Uterus (tissue), 4 donors: ENCODE results near the gene PRDM11. TPM values are rescaled to one million over a fixed set of nuclear protein-coding genes. Genes with fewer than 3 reads are reported as not detected.
A peak's percentile ranks its signal among the peaks of the same experiment; 100 is the strongest.

Experiments
- DNase-seq, 2 donors: peaks; one replicate each; pipeline ENCODE4 v3.0.0-alpha.2; 2019 to 2020
- H3K27ac ChIP-seq, 2 donors: fragments of 200-600 bp; sonication (generic); 1 replicate in 1 of 2; 2 replicates in 1 of 2; pipeline ENCODE4 v1.5.1; 2016 to 2018
- H3K27me3 ChIP-seq, 2 donors: fragments of 200-600 bp; sonication (generic); one replicate each; pipeline ENCODE4 v1.5.1; 2018 to 2019; ENCODE audit warnings: control low read depth in 1 of 2
- H3K36me3 ChIP-seq, 2 donors: fragments of 200-600 bp; sonication (generic); one replicate each; pipeline ENCODE4 v1.5.1; 2019; ENCODE audit warnings: control low read depth in 1 of 2
- H3K4me1 ChIP-seq, 2 donors: fragments of 200-600 bp; sonication (generic); one replicate each; pipeline ENCODE4 v1.5.1; 2018 to 2019; ENCODE audit warnings: control low read depth in 1 of 2
- H3K4me3 ChIP-seq, 2 donors: fragments of 200-600 bp; sonication (generic); 1 replicate in 1 of 2; 2 replicates in 1 of 2; pipeline ENCODE4 v1.5.1; 2018 to 2019; ENCODE audit warnings: mild to moderate bottlenecking in 1 of 2
- H3K9me3 ChIP-seq, 2 donors: fragments of 200-600 bp; sonication (generic); one replicate each; pipeline ENCODE4 v1.5.1; 2019; ENCODE audit warnings: control low read depth in 1 of 2
- CTCF ChIP-seq, 4 experiments: fragments of 200-600 bp in 2 of 4; fragments of 450-650 bp in 2 of 4; sonication (generic) in 2 of 4; IDR thresholded peaks; one replicate each; pipeline ENCODE4 v1.5.1; 2016 to 2019; ENCODE audit warnings: antibody characterized with exemption in 4 of 4, mild to moderate bottlenecking in 2 of 4, moderate library complexity in 1 of 4
- POLR2A ChIP-seq, 2 donors: fragments of 450-650 bp; IDR thresholded peaks; one replicate each; pipeline ENCODE4 v1.6.1; 2016; ENCODE audit warnings: antibody characterized with exemption in 2 of 2, mild to moderate bottlenecking in 1 of 2, moderate library complexity in 1 of 2
- intact Hi-C: fragments of 100-400 bp; cut with DNase I; formaldehyde crosslinking; loops from one replicate; pipeline ENCODE4 v1.15.1; 2023; ENCODE audit warnings: low total_unique reads
- total RNA-seq, 4 donors: library from RNA; depleted of rRNA in 3 of 4; stranded (reverse); fragments of >200 nt in 3 of 4; gene quantifications; one replicate each; pipeline versions ENCODE4 v1.1.0 to v1.2.4, GENCODE V29; 2014 to 2023
- donor health status: DM: yes; HTN: yes; CAD: no.

PRDM11 gene
- total RNA-seq, 4 donors from 2014 or later = 7.4 to 318 (median 58.5) TPM

- intact Hi-C loops = no loop called here
- Histone ChIP-seq H3K27me3 (no peaks in the 10 kb centered on the region), H3K27ac (no peak overlapping the region), H3K9me3 (no peaks in the 10 kb centered on the region), H3K4me3 (no peak overlapping the region), H3K36me3 (no peaks in the 10 kb centered on the region), H3K4me1 (no peaks in the 10 kb centered on the region)
- TF ChIP-seq POLR2A (IDR thresholded peaks at IDR 0.05) = no peak
- no peak for DNase-seq
Measured at GRCh38 chr11:45174168-45174835, 27.9 kb downstream of the PRDM11 start.

- no peak overlapping the region for H3K27ac ChIP-seq
- no peaks in the 10 kb centered on the region for H3K9me3 ChIP-seq
- no peaks in the 10 kb centered on the region for H3K4me1 ChIP-seq
- intact Hi-C loops = no loop called here
- H3K4me3 ChIP-seq = no peak overlapping the region
- no peaks in the 10 kb centered on the region for H3K27me3 ChIP-seq
- TF ChIP-seq CTCF (IDR thresholded peaks at IDR 0.05) = no peak
- no peak for TF ChIP-seq POLR2A (IDR thresholded peaks at IDR 0.05)
- no peak for DNase-seq
- no peaks in the 10 kb centered on the region for H3K36me3 ChIP-seq
Measured at GRCh38 chr11:45174963-45175362, 28.5 kb downstream of the PRDM11 start.

- Histone ChIP-seq H3K36me3 (no peaks in the 10 kb centered on the region), H3K27ac (no peak overlapping the region), H3K9me3 (no peaks in the 10 kb centered on the region), H3K27me3 (no peaks in the 10 kb centered on the region), H3K4me3 (no peak overlapping the region), H3K4me1 (peaks cover 0 to 5% of the 10 kb centered on the region in 2 donors)
- DNase-seq = no peak
- intact Hi-C loops = no loop called here
- TF ChIP-seq CTCF (IDR thresholded peaks at IDR 0.05) = no peak
- TF ChIP-seq POLR2A (IDR thresholded peaks at IDR 0.05) = no peak
Measured at GRCh38 chr11:45176996-45177395, 30.6 kb downstream of the PRDM11 start.

GRCh38 chr11:45178223-45178622, 31.8 kb downstream of the PRDM11 start:
- no peak for TF ChIP-seq POLR2A (IDR thresholded peaks at IDR 0.05)
- no peak for TF ChIP-seq CTCF (IDR thresholded peaks at IDR 0.05)
- H3K36me3 ChIP-seq = no peaks in the 10 kb centered on the region
- no peaks in the 10 kb centered on the region for H3K9me3 ChIP-seq
- peak overlapping the region in 1 of 2 donors; percentile 87 for H3K27ac ChIP-seq
- peaks cover 0 to 5% of the 10 kb centered on the region in 2 donors for H3K4me1 ChIP-seq
- intact Hi-C loops = no loop called here
- no peaks in the 10 kb centered on the region for H3K27me3 ChIP-seq
- no peak overlapping the region for H3K4me3 ChIP-seq
- no peak for DNase-seq

GRCh38 chr11:45178890-45179671, 32.6 kb downstream of the PRDM11 start:
- peaks cover 0 to 5% of the 10 kb centered on the region in 2 donors for H3K4me1 ChIP-seq
- H3K9me3 ChIP-seq = no peaks in the 10 kb centered on the region
- no peak for DNase-seq
- H3K27me3 ChIP-seq = no peaks in the 10 kb centered on the region
- H3K36me3 ChIP-seq = no peaks in the 10 kb centered on the region
- intact Hi-C loops = no loop called here
- peak overlapping the region; percentile 86 to 87 for H3K27ac ChIP-seq
- H3K4me3 ChIP-seq = no peak overlapping the region
- TF ChIP-seq POLR2A (IDR thresholded peaks at IDR 0.05) (no peak), CTCF (IDR thresholded peaks at IDR 0.05) (no peak)
